DND-41 (cell line): Measurements from ENCODE around the gene CDR2.

Experiments
- ATAC-seq: fragments of 200-7000 bp; cut with Tn5 transposase; 3 replicates; pipeline ENCODE4 v1.9.1; 2021; ENCODE audit warnings: low read depth; ENCODE audit not compliant: insufficient read depth
- DNase-seq: peaks from one replicate; pipeline ENCODE4 v3.0.0-alpha.2; 2020
- H2AFZ ChIP-seq: 2 replicates; pipeline ENCODE4 v1.6.0; 2012; ENCODE audit warnings: low read depth, low read length
- H3K27ac ChIP-seq: 2 replicates; pipeline ENCODE4 v1.5.1; 2012; ENCODE audit warnings: low read length, inconsistent platforms
- H3K27me3 ChIP-seq: fragments of 200-600 bp; sonication (generic); 2 replicates; pipeline ENCODE4 v1.6.0; 2012; ENCODE audit warnings: low read length, mild to moderate bottlenecking, inconsistent platforms; ENCODE audit not compliant: insufficient read depth, poor library complexity
- H3K36me3 ChIP-seq: 2 replicates; pipeline ENCODE4 v1.5.1; 2012; ENCODE audit warnings: low read length, inconsistent platforms; ENCODE audit not compliant: insufficient read depth
- H3K4me1 ChIP-seq: 2 replicates; pipeline ENCODE4 v1.5.1; 2012; ENCODE audit warnings: mild to moderate bottlenecking, low read length; ENCODE audit not compliant: insufficient read depth
- H3K4me2 ChIP-seq: 2 replicates; pipeline ENCODE4 v1.6.0; 2012; ENCODE audit warnings: mild to moderate bottlenecking, moderate library complexity, low read length, inconsistent platforms; ENCODE audit not compliant: insufficient read depth
- H3K4me3 ChIP-seq, 2 experiments: fragments of 200-600 bp in 1 of 2; shearing (Covaris generic) in 1 of 2; 2 replicates each; pipeline ENCODE4 v1.5.1; 2012 to 2016; ENCODE audit warnings: inconsistent platforms in 2 of 2, low read length in 2 of 2, mild to moderate bottlenecking in 2 of 2, low read depth in 1 of 2, moderate library complexity in 1 of 2
- H3K79me2 ChIP-seq: 2 replicates; pipeline ENCODE4 v1.6.0; 2012; ENCODE audit warnings: low read length, inconsistent platforms; ENCODE audit not compliant: insufficient read depth
- H3K9ac ChIP-seq: 2 replicates; pipeline ENCODE4 v1.6.0; 2012; ENCODE audit warnings: low read depth, mild to moderate bottlenecking, inconsistent platforms, low read length, moderate library complexity
- H3K9me3 ChIP-seq: 2 replicates; pipeline ENCODE4 v1.5.1; 2012; ENCODE audit warnings: low read length, moderate library complexity, mild to moderate bottlenecking, inconsistent platforms; ENCODE audit not compliant: insufficient read depth, severe bottlenecking
- H4K20me1 ChIP-seq: 2 replicates; pipeline ENCODE4 v1.6.0; 2012; ENCODE audit warnings: low read length; ENCODE audit not compliant: insufficient read depth
- EZH2 ChIP-seq: IDR thresholded peaks from 3 replicates; pipeline ENCODE4 v1.6.1; 2012; ENCODE audit warnings: borderline replicate concordance, low read depth, mild to moderate bottlenecking, moderate library complexity, low read length, inconsistent platforms; ENCODE audit not compliant: severe bottlenecking
- TF ChIP-seq, protein P1 (sequence below): IDR thresholded peaks from 2 replicates; pipeline ENCODE4 v1.5.1; 2012; ENCODE audit warnings: borderline replicate concordance, low read length, moderate library complexity, mild to moderate bottlenecking; ENCODE audit not compliant: poor library complexity, severe bottlenecking; ENCODE audit errors: extremely low read depth

Gene CDR2

DNA sequence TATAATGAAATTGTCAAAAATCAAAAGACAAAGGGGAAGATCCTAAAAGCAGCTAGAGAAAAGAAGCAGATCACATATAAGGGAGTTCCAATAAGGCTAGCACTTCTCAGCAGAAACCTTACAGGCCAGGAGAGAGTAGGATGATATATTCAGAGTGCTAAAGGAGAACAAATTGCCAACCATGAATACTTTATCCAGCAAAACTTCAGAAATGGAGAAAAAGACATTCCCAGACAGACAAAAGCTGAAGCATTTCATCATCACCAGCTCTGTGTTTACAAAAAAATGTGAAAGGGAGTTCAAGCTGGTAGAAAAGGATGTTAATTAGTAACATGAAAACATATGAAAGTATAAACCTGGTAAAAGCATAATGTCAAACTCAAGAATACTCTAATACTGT, 37.4 kb downstream of the CDR2 start:
- Histone ChIP-seq H3K4me2 (no peak overlapping the region), H3K4me3 (no peak overlapping the region), H3K79me2 (no peaks in the 10 kb centered on the region), H3K27me3 (no peaks in the 10 kb centered on the region), H3K4me1 (no peaks in the 10 kb centered on the region), H2AFZ (no peak overlapping the region), H3K9me3 (peaks cover 18% of the 10 kb centered on the region), H3K36me3 (peaks cover 48% of the 10 kb centered on the region), H3K9ac (no peak overlapping the region), H4K20me1 (no peaks in the 10 kb centered on the region), H3K27ac (no peak overlapping the region)
- ATAC-seq, result no peak
- no peak for DNase-seq
- no peak for TF ChIP-seq EZH2
- TF ChIP-seq, protein P1, sequence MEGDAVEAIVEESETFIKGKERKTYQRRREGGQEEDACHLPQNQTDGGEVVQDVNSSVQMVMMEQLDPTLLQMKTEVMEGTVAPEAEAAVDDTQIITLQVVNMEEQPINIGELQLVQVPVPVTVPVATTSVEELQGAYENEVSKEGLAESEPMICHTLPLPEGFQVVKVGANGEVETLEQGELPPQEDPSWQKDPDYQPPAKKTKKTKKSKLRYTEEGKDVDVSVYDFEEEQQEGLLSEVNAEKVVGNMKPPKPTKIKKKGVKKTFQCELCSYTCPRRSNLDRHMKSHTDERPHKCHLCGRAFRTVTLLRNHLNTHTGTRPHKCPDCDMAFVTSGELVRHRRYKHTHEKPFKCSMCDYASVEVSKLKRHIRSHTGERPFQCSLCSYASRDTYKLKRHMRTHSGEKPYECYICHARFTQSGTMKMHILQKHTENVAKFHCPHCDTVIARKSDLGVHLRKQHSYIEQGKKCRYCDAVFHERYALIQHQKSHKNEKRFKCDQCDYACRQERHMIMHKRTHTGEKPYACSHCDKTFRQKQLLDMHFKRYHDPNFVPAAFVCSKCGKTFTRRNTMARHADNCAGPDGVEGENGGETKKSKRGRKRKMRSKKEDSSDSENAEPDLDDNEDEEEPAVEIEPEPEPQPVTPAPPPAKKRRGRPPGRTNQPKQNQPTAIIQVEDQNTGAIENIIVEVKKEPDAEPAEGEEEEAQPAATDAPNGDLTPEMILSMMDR, result no peak

DNA sequence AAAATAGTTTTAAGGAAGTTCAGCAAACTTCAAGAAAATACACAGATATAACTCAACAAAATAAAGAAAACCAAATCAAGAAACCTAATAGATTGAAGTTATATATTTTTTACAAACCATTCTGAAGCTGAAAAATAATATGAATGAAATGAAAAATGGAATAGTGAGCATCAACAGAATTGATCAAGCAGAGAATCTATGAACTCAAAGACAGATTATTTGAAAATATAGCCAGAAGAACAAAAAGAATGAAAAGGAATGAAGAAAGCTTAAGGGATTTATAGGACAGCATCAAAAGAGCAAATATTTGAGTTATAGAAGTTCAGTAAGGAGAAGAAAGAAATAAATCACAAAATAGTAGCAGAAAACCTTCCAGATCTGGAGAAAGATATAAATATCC, 37.8 kb downstream of the CDR2 start:
- Histone ChIP-seq H4K20me1 (no peaks in the 10 kb centered on the region), H3K36me3 (peaks cover 53% of the 10 kb centered on the region), H3K79me2 (no peaks in the 10 kb centered on the region), H3K9me3 (peaks cover 18% of the 10 kb centered on the region), H3K27me3 (no peaks in the 10 kb centered on the region), H3K4me3 (no peak overlapping the region), H3K27ac (no peak overlapping the region), H3K4me2 (no peak overlapping the region), H3K9ac (no peak overlapping the region), H3K4me1 (no peaks in the 10 kb centered on the region), H2AFZ (no peak overlapping the region)
- no peak for ATAC-seq
- DNase-seq, result no peak
- TF ChIP-seq, protein P1, result no peak
- no peak for TF ChIP-seq EZH2

DNA sequence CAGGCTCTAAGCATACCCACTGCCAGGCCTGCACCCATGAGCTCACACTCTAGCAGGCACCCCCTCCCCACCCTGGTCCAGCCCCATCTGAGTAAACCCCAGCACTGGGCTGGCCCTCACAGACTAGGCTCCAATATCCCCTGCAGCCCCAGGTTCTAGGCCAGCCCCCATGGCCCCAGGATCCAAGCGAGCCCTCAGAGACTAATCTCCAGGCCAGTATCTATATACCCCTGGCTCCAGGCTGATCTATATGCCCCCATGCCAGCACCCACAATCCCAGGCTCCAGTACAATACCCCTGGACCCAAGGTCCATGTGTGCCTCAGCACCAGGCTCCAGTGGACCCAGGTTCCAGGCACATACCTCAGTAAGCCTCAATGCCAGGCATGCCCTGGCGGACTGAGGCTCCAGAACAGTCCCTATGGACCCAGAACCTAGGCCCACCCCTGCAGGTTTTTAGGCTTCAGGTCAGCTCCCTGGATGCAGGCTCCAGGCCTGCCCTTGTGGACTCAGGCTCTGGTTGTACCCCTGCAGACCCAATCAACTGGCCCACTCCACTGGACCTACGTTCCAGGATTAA, 38.7 kb downstream of the CDR2 start:
- no peak overlapping the region for H3K4me3 ChIP-seq
- H3K4me1 ChIP-seq, result no peaks in the 10 kb centered on the region
- peak; percentile 33; the same call in 1 of the 3 replicates for ATAC-seq
- H3K27me3 ChIP-seq, result no peaks in the 10 kb centered on the region
- no peak overlapping the region for H3K27ac ChIP-seq
- no peaks in the 10 kb centered on the region for H3K79me2 ChIP-seq
- no peak overlapping the region for H3K9ac ChIP-seq
- H2AFZ ChIP-seq, result no peak overlapping the region
- peaks cover 12% of the 10 kb centered on the region for H3K9me3 ChIP-seq
- TF ChIP-seq, protein P1, result no peak
- TF ChIP-seq EZH2, result no peak
- H3K4me2 ChIP-seq, result no peak overlapping the region
- no peaks in the 10 kb centered on the region for H4K20me1 ChIP-seq
- DNase-seq, result no peak
- peaks cover 61% of the 10 kb centered on the region for H3K36me3 ChIP-seq
